Calu3 (cell line): ENCODE results near the gene LSS. TPM values are rescaled to one million over a fixed set of nuclear protein-coding genes. Genes with fewer than 3 reads are reported as not detected.

ENCODE experiments used
- BruUV-seq: library from RNA; stranded (reverse); fragments of 400-500 nt; replicated peaks from 2 replicates; lab custom pipeline; 2021; lab: Mats Ljungman, UMichigan
- CTCF ChIA-PET: fragments of 300-600 bp; sonication (Branson Sonifier 250); formaldehyde crosslinking; loops from one replicate; lab custom pipeline; 2022; ENCODE audit warnings: antibody characterized with exemption; lab: Charles Lee
- DNase-seq: peaks from one replicate; pipeline ENCODE4 v3.0.0; 2022
- H3K27ac Mint-ChIP-seq: one replicate; pipeline ENCODE4 v1.8.0; 2022; ENCODE audit warnings: mixed read lengths; ENCODE audit not compliant: unreplicated experiment
- H3K27me3 Mint-ChIP-seq: one replicate; pipeline ENCODE4 v1.8.0; 2022; ENCODE audit warnings: mixed read lengths; ENCODE audit not compliant: unreplicated experiment
- H3K36me3 Mint-ChIP-seq: one replicate; pipeline ENCODE4 v1.8.0; 2022; ENCODE audit warnings: mild to moderate bottlenecking, moderate library complexity, mixed read lengths; ENCODE audit not compliant: insufficient read depth, unreplicated experiment
- H3K4me1 Mint-ChIP-seq: one replicate; pipeline ENCODE4 v1.8.0; 2022; ENCODE audit warnings: mild to moderate bottlenecking, low read depth, mixed read lengths; ENCODE audit not compliant: unreplicated experiment
- H3K4me3 Mint-ChIP-seq: one replicate; pipeline ENCODE4 v1.8.0; 2022; ENCODE audit warnings: mild to moderate bottlenecking, low read depth, moderate library complexity, mixed read lengths; ENCODE audit not compliant: unreplicated experiment
- H3K9me3 Mint-ChIP-seq: one replicate; pipeline ENCODE4 v1.8.0; 2022; ENCODE audit warnings: low read depth, mixed read lengths; ENCODE audit not compliant: unreplicated experiment
- CTCF ChIP-seq: fragments of 200-600 bp; IDR thresholded peaks from one replicate; pipeline ENCODE4 v1.8.0; 2022; ENCODE audit warnings: antibody characterized with exemption; ENCODE audit not compliant: unreplicated experiment
- intact Hi-C: fragments of 100-400 bp; cut with micrococcal nuclease; formaldehyde crosslinking; loops from one replicate; pipeline ENCODE4 v1.10.0; 2022; ENCODE audit not compliant: unreplicated experiment
- total RNA-seq: library from RNA; stranded (reverse); gene quantifications from 2 replicates; pipeline ENCODE4 v1.2.3, GENCODE V29; 2022

The LSS gene
- total RNA-seq, 1 experiment from 2014 or later: 55.1 TPM

GRCh38 chr21:46153247-46154154 lies 75.1 kb downstream of the LSS start:
- intact Hi-C loops: no loop called here
- H3K9me3 Mint-ChIP-seq: no peaks in the 10 kb centered on the region
- no peak overlapping the region for H3K27ac Mint-ChIP-seq
- H3K4me1 Mint-ChIP-seq: no peaks in the 10 kb centered on the region
- CTCF ChIA-PET: interaction anchor here (0.5 to 1.1 kb wide), 2 partner anchors 10 to 189 kb away, joined by 3 to 8 read pairs; no protein-coding TSS in a partner anchor
- H3K27me3 Mint-ChIP-seq: no peaks in the 10 kb centered on the region
- TF ChIP-seq CTCF: peak; percentile 17
- DNase-seq: peak; percentile 50
- H3K36me3 Mint-ChIP-seq: no peaks in the 10 kb centered on the region
- no peak overlapping the region for H3K4me3 Mint-ChIP-seq
- no TSS peak for BruUV-seq

- Mint-ChIP-seq H3K4me3 (no peak overlapping the region), H3K36me3 (no peaks in the 10 kb centered on the region), H3K27me3 (no peaks in the 10 kb centered on the region), H3K4me1 (no peaks in the 10 kb centered on the region), H3K27ac (no peak overlapping the region), H3K9me3 (no peaks in the 10 kb centered on the region)
- intact Hi-C loops: no loop called here
- no peak for DNase-seq
- BruUV-seq: no TSS peak
- no peak for TF ChIP-seq CTCF
- CTCF ChIA-PET: interaction anchor here (1.1 kb wide), 1 partner anchor 9 kb away, joined by 8 read pairs; no protein-coding TSS in a partner anchor
These were observed 75.7 kb downstream of the LSS start for GRCh38 chr21:46152927-46153246.

- no peak for TF ChIP-seq CTCF
- no peaks in the 10 kb centered on the region for H3K4me1 Mint-ChIP-seq
- H3K27ac Mint-ChIP-seq: no peak overlapping the region
- H3K36me3 Mint-ChIP-seq: no peaks in the 10 kb centered on the region
- intact Hi-C loops: no loop called here
- no peak for DNase-seq
- H3K27me3 Mint-ChIP-seq: no peaks in the 10 kb centered on the region
- no peaks in the 10 kb centered on the region for H3K9me3 Mint-ChIP-seq
- BruUV-seq: no TSS peak
- no peak overlapping the region for H3K4me3 Mint-ChIP-seq
- CTCF ChIA-PET: interaction anchor here (1.1 kb wide), 1 partner anchor 9 kb away, joined by 8 read pairs; no protein-coding TSS in a partner anchor
These were observed 76.3 kb downstream of the LSS start for GRCh38 chr21:46151989-46152926.

- TF ChIP-seq CTCF: no peak
- DNase-seq: no peak
- H3K4me3 Mint-ChIP-seq: no peak overlapping the region
- no peak overlapping the region for H3K27ac Mint-ChIP-seq
- H3K27me3 Mint-ChIP-seq: no peaks in the 10 kb centered on the region
- CTCF ChIA-PET: no interaction called here
- H3K9me3 Mint-ChIP-seq: no peaks in the 10 kb centered on the region
- intact Hi-C loops: no loop called here
- BruUV-seq: no TSS peak
- no peaks in the 10 kb centered on the region for H3K36me3 Mint-ChIP-seq
- H3K4me1 Mint-ChIP-seq: no peaks in the 10 kb centered on the region
These were observed 77.1 kb downstream of the LSS start for GRCh38 chr21:46151261-46151988.
